Measurements from ENCODE around the gene FAM89A. TPM values are rescaled to one million over a fixed set of nuclear protein-coding genes. Genes with fewer than 3 reads are reported as not detected.

Gene FAM89A
- polyA plus RNA-seq, 1 of the 3 experiments (the other 2 are of a cell fraction): 2.7 TPM

DNA sequence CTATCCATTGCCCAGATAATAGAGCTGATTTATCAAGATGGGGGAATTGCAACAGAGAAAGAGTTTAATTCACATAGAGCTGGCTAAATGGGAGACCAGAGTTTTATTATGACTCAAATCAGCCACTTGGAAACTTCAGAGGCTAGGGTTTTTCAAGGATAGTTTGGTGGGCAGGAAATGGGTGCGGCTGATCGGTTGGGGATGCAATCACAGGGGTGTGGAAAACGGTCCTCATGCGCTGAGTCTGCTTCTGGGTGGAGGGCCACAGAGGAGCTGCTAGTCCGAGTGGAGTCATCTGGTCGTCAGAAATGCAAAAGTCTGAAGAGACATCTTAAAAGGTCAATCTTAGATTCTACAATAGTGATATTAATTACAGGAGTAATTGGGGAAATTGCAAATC lies 32.0 kb upstream of the FAM89A start:
- Histone ChIP-seq H3K9me3 (no peaks in the 10 kb centered on the region), H3K4me2 (no peak overlapping the region), H3F3A (replicated peaks; ENCODE audit: insufficient read depth) (no peaks in the 10 kb centered on the region), H3K36me3 (replicated peaks in 1 of 2; ENCODE audit: control insufficient read depth in 1 of 2, insufficient read depth in 2 of 2, low read length in 1 of 2) (no peaks in the 10 kb centered on the region), H3K27me3 (ENCODE audit: insufficient read depth) (no peaks in the 10 kb centered on the region), H3K4me3 (ENCODE audit: low read depth in 2 of 2, low read length in 1 of 2) (no peak overlapping the region), H3K79me2 (ENCODE audit: insufficient read depth) (no peaks in the 10 kb centered on the region), H2AFZ (ENCODE audit: low read depth) (no peak overlapping the region), H3K27ac (ENCODE audit: low read depth in 2 of 2, low read length in 1 of 2) (no peak overlapping the region), H3K9me2 (no peaks in the 10 kb centered on the region), H3K4me1 (ENCODE audit: control insufficient read depth in 1 of 2, insufficient read depth in 2 of 2, low read depth in 1 of 2, low read length in 1 of 2) (no peaks in the 10 kb centered on the region), H3K9ac (no peak overlapping the region), H4K20me1 (ENCODE audit: insufficient read depth) (no peaks in the 10 kb centered on the region)
- ChIA-PET CTCF (interaction anchor here (0.7 to 1.5 kb wide), 3 partner anchors 20 to 140 kb away, joined by 3 to 5 read pairs (median 4); no protein-coding TSS in a partner anchor), POLR2A (no interaction called here)
- no peak for TF ChIP-seq NRF1 (IDR thresholded peaks at IDR 0.05; ENCODE audit: low read depth, low read length)
- no peak for TF ChIP-seq EZH2phosphoT487 (IDR thresholded peaks at IDR 0.05; ENCODE audit: borderline replicate concordance, low read depth)
- WGBS (ENCODE audit: low lambda C conversion rate): 77% methylated on average over 6 of the region's 6 CpGs
- DNase-seq: no peak

DNA sequence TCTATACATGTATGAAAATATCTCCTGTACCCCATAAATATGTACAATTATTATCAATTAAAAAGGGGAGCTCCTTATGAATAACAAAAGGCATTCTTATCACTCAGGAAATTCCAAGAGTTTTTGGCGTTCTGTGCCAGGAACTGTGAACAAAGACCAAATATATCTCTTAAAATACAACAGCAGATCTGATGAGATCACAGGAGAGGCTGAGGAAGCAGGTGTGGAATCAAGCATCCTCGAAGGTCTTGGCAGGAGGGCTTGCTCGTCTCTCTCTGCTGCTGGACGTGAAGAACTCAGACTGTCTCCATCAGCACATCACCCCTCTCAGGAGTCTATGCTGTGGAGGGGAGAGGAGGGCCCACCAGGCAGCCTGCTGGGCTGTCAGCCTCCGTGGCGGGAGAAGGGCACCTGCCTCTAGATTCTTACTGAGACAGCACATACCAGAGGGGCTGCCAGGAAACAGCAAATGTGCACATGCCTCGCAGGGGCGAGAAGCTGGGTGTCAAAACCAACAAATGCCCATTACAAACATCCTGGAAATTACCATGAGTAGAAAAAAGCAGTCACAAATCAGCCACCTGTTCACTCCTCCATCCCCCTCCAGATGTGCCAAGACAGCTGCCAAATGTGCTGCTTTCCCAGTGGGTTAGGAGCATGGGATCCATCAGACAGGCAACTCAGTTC lies 30.8 kb upstream of the FAM89A start:
- H3K9ac ChIP-seq: no peak overlapping the region
- no peak for DNase-seq
- H3K36me3 ChIP-seq (replicated peaks in 1 of 2; ENCODE audit: control insufficient read depth in 1 of 2, insufficient read depth in 2 of 2, low read length in 1 of 2): no peaks in the 10 kb centered on the region
- H3K9me2 ChIP-seq: no peaks in the 10 kb centered on the region
- H3K4me2 ChIP-seq: no peak overlapping the region
- H3K4me3 ChIP-seq (ENCODE audit: low read depth in 2 of 2, low read length in 1 of 2): no peak overlapping the region
- H3K79me2 ChIP-seq (ENCODE audit: insufficient read depth): no peaks in the 10 kb centered on the region
- no peaks in the 10 kb centered on the region for H3K4me1 ChIP-seq (ENCODE audit: control insufficient read depth in 1 of 2, insufficient read depth in 2 of 2, low read depth in 1 of 2, low read length in 1 of 2)
- H2AFZ ChIP-seq (ENCODE audit: low read depth): no peak overlapping the region
- no peaks in the 10 kb centered on the region for H3K9me3 ChIP-seq
- CTCF ChIA-PET: interaction anchor here (0.7 to 1.5 kb wide), 2 partner anchors 22 to 141 kb away, joined by 3 to 4 read pairs; no protein-coding TSS in a partner anchor
- no peaks in the 10 kb centered on the region for H3K27me3 ChIP-seq (ENCODE audit: insufficient read depth)
- H3K27ac ChIP-seq (ENCODE audit: low read depth in 2 of 2, low read length in 1 of 2): no peak overlapping the region
- H4K20me1 ChIP-seq (ENCODE audit: insufficient read depth): no peaks in the 10 kb centered on the region
- H3F3A ChIP-seq (replicated peaks; ENCODE audit: insufficient read depth): no peaks in the 10 kb centered on the region
- POLR2A ChIA-PET: no interaction called here
- TF ChIP-seq ELF1 (IDR thresholded peaks at IDR 0.05) (no peak), POLR2AphosphoS5 (IDR thresholded peaks at IDR 0.05; ENCODE audit: low read depth, low read length) (no peak), GABPA (IDR thresholded peaks at IDR 0.05; ENCODE audit: low read depth) (no peak), SIN3A (IDR thresholded peaks at IDR 0.05; ENCODE audit: borderline replicate concordance, low read depth, low read length) (no peak), RCOR1 (IDR thresholded peaks at IDR 0.05; ENCODE audit: low read length) (no peak), MEF2A (IDR thresholded peaks at IDR 0.05; ENCODE audit: borderline replicate concordance, low read depth) (no peak), GATA2 (CRISPR knock-in tag; IDR thresholded peaks at IDR 0.05) (no peak), NFIC (IDR thresholded peaks at IDR 0.05; ENCODE audit: borderline replicate concordance) (no peak)
- TF ChIP-seq, protein P1, sequence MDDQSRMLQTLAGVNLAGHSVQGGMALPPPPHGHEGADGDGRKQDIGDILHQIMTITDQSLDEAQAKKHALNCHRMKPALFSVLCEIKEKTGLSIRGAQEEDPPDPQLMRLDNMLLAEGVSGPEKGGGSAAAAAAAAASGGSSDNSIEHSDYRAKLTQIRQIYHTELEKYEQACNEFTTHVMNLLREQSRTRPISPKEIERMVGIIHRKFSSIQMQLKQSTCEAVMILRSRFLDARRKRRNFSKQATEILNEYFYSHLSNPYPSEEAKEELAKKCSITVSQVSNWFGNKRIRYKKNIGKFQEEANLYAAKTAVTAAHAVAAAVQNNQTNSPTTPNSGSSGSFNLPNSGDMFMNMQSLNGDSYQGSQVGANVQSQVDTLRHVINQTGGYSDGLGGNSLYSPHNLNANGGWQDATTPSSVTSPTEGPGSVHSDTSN (IDR thresholded peaks at IDR 0.05): no peak
- WGBS (ENCODE audit: low lambda C conversion rate): 29% methylated on average over 5 of the region's 8 CpGs

DNA sequence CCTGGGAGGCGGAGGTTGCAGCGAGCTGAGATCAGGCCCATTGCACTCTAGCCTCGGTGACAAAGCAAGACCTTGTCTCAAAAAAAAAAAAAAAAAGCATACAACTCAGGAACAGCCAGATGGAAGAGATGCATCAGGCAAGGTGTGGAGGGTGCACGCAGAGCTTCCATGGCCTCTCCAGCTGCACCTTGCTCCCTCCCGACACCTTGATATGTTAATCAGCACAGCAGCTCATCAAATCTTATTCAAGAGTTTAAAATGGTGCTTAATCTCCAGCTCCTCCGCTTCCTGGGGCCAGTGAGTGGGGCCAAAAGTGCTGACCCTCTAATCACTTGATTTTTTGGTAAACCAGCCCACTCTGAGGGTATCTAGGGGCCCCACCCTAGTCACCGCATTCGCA lies 29.3 kb upstream of the FAM89A start:
- Histone ChIP-seq H3F3A (replicated peaks; ENCODE audit: insufficient read depth) (no peaks in the 10 kb centered on the region), H3K4me1 (ENCODE audit: control insufficient read depth in 1 of 2, insufficient read depth in 2 of 2, low read depth in 1 of 2, low read length in 1 of 2) (no peaks in the 10 kb centered on the region), H3K27ac (ENCODE audit: low read depth in 2 of 2, low read length in 1 of 2) (no peak overlapping the region), H4K20me1 (ENCODE audit: insufficient read depth) (no peaks in the 10 kb centered on the region), H2AFZ (ENCODE audit: low read depth) (no peak overlapping the region), H3K79me2 (ENCODE audit: insufficient read depth) (no peaks in the 10 kb centered on the region), H3K9me3 (no peaks in the 10 kb centered on the region), H3K4me2 (no peak overlapping the region), H3K36me3 (replicated peaks in 1 of 2; ENCODE audit: control insufficient read depth in 1 of 2, insufficient read depth in 2 of 2, low read length in 1 of 2) (no peaks in the 10 kb centered on the region), H3K9ac (no peak overlapping the region), H3K9me2 (no peaks in the 10 kb centered on the region), H3K4me3 (ENCODE audit: low read depth in 2 of 2, low read length in 1 of 2) (no peak overlapping the region), H3K27me3 (ENCODE audit: insufficient read depth) (no peaks in the 10 kb centered on the region)
- no peak for DNase-seq
- ChIA-PET CTCF (interaction anchor here (1.3 kb wide), 1 partner anchor 141 kb away, joined by 3 read pairs; no protein-coding TSS in a partner anchor), POLR2A (no interaction called here)
- 64% methylated on average over 8 of the region's 8 CpGs for WGBS (ENCODE audit: low lambda C conversion rate)
- no peak for TF ChIP-seq ELF1 (IDR thresholded peaks at IDR 0.05)
- no peak for TF ChIP-seq RXRA (IDR thresholded peaks at IDR 0.05; ENCODE audit: borderline replicate concordance, low read depth)
- TF ChIP-seq, protein P1 (IDR thresholded peaks at IDR 0.05): no peak
- no peak for TF ChIP-seq TEAD4 (IDR thresholded peaks at IDR 0.05; ENCODE audit: borderline replicate concordance, insufficient read depth)
- TF ChIP-seq RCOR1 (IDR thresholded peaks at IDR 0.05; ENCODE audit: low read length): no peak
- TF ChIP-seq MEF2A (IDR thresholded peaks at IDR 0.05; ENCODE audit: borderline replicate concordance, low read depth): no peak
- TF ChIP-seq, protein P2, sequence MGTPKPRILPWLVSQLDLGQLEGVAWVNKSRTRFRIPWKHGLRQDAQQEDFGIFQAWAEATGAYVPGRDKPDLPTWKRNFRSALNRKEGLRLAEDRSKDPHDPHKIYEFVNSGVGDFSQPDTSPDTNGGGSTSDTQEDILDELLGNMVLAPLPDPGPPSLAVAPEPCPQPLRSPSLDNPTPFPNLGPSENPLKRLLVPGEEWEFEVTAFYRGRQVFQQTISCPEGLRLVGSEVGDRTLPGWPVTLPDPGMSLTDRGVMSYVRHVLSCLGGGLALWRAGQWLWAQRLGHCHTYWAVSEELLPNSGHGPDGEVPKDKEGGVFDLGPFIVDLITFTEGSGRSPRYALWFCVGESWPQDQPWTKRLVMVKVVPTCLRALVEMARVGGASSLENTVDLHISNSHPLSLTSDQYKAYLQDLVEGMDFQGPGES (IDR thresholded peaks at IDR 0.05; ENCODE audit: low read depth, low read length): no peak
